Activated naive CD4-positive, alpha-beta T cell treated with anti-CD3 and anti-CD28 coated beads, Interleukin-2, amount 10 ng/mL, durations not matched to agents 7 days and 5 days (primary cell): ENCODE results near the gene PRSS57.
"Not testable (repeated sequence)": the region's sequence is repeated elsewhere in the genome, so short reads cannot be mapped to it uniquely, and the experiment has no call there.

Experiments used
- CTCF ChIA-PET: fragments of 350-600 bp; sonication (Branson Sonifier 250); formaldehyde crosslinking; loops from one replicate; lab custom pipeline; 2021; ENCODE audit warnings: antibody characterized with exemption; lab: Charles Lee
- DNase-seq: peaks from one replicate; pipeline ENCODE4 v3.0.0-alpha.2; 2020
- H3K27ac Mint-ChIP-seq: one replicate; pipeline ENCODE4 v1.8.0; 2021; ENCODE audit warnings: mild to moderate bottlenecking, moderate library complexity, mixed read lengths
- H3K27me3 Mint-ChIP-seq: one replicate; pipeline ENCODE4 v1.8.0; 2021; ENCODE audit warnings: mild to moderate bottlenecking, mixed read lengths
- H3K36me3 Mint-ChIP-seq: one replicate; pipeline ENCODE4 v1.8.0; 2021; ENCODE audit warnings: mixed read lengths
- H3K4me1 Mint-ChIP-seq: one replicate; pipeline ENCODE4 v1.8.0; 2021; ENCODE audit warnings: mixed read lengths
- H3K4me3 Mint-ChIP-seq: one replicate; pipeline ENCODE4 v1.8.0; 2021; ENCODE audit warnings: mild to moderate bottlenecking, moderate library complexity, mixed read lengths
- H3K9me3 Mint-ChIP-seq: one replicate; pipeline ENCODE4 v1.8.0; 2021; ENCODE audit warnings: mixed read lengths

The PRSS57 gene

DNA sequence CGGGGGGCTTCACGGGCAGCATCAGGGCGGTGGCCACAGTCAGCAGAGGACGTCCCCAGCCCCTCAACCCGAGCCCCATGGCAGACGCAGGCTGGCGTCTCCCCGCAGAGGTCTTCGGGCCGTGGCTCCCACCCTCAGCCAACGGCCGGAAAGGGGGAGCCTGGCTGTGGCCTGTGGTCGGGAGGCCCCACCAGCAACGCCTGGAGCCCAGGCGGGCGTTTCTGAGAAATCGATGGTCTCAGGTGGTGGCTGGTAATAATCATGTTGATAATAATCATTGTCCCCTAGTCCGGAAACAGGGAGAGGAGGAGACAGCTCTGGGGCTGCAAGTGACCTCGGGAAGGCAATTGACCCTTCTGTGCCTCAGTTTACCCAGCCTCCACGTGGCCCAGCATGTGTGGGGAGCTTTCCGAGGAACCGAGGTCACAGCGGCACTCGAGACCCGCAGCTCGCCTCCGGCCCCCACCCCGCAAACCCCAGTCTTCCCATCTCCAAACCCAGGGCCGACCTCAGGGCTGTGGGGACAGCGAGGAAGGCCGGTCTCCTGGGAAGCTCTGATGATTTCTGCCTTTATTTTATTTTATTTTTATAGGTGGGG lies at the start of gene PRSS57:
Gene PRSS57, minus strand, starts transcription at position 101 of the 598 bp plus-strand sequence. Its CDS starts 22 bp downstream, at position 79.
- H3K4me1 Mint-ChIP-seq, result no peaks in the 10 kb centered on the region
- DNase-seq, result no peak
- no peak within 1 kb of the TSS for H3K4me3 Mint-ChIP-seq
- peaks cover 52% of the 10 kb centered on the region for H3K27me3 Mint-ChIP-seq
- CTCF ChIA-PET, result no interaction called here
- H3K9me3 Mint-ChIP-seq, result no peaks in the 10 kb centered on the region
- H3K36me3 Mint-ChIP-seq, result no peaks in the 10 kb centered on the region
- H3K27ac Mint-ChIP-seq, result no peak within 1 kb of the TSS

DNA sequence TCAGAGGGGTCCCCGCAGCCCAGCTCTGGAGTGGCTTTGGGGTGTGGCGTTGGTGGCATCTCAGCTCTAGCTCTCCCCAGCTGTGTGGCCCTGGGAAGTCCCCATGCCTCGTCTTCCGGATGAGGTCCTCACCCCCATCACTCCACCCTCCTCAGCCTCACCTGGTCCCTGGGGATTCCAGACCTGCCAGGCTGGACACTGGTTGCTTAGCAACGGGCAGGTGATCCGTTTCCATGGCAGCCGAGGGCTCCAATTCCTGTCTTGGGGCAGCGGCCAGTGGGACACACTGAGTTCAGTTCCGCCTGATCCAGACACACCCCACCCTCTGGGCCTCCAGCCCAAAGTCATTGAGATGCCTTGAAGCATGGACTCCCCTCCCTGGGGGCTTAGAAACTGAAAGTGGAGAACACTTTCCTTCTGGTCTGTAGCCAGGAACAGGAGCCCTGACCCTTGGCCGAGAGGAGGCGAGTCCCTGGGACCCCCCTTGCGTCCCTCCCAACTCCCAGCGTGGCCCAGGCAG lies 48.0 kb upstream of the PRSS57 start:
- Mint-ChIP-seq H3K9me3 (peaks cover 13% of the 10 kb centered on the region), H3K4me3 (no peak overlapping the region), H3K4me1 (no peaks in the 10 kb centered on the region), H3K27ac (no peak overlapping the region), H3K27me3 (no peaks in the 10 kb centered on the region), H3K36me3 (no peaks in the 10 kb centered on the region)
- CTCF ChIA-PET, result no interaction called here
- no peak for DNase-seq

DNA sequence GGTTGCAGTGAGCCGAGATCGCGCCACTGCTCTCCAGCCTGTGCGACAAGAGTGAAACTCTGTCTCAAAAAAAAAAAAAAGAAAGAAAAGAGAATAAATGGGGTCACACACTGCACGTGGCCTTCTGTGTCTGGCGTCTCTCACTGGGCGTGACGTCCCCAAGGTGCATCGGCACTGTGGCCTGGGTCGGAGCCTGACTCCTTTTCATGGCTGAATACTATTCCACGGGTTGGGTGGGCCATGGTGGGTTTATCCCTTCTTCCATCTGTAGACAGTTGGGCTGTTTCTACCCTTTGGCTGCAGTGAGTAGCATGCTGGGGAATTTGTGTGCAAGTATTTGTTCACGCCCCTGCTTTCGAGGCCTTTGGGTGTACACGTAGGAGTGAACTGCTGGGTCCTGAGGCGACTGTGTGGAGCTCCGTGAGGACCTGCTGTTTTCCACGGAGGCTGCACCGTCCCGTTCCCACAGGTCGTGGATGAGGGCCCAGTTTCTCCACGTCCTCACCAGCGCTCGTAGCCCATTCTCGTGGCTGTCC lies 47.4 kb upstream of the PRSS57 start:
- H3K4me3 Mint-ChIP-seq, result no peak overlapping the region
- CTCF ChIA-PET, result no interaction called here
- H3K36me3 Mint-ChIP-seq, result no peaks in the 10 kb centered on the region
- no peaks in the 10 kb centered on the region for H3K4me1 Mint-ChIP-seq
- DNase-seq, result no peak
- H3K27me3 Mint-ChIP-seq, result peaks cover 3% of the 10 kb centered on the region
- H3K27ac Mint-ChIP-seq, result no peak overlapping the region
- peaks cover 12% of the 10 kb centered on the region for H3K9me3 Mint-ChIP-seq

DNA sequence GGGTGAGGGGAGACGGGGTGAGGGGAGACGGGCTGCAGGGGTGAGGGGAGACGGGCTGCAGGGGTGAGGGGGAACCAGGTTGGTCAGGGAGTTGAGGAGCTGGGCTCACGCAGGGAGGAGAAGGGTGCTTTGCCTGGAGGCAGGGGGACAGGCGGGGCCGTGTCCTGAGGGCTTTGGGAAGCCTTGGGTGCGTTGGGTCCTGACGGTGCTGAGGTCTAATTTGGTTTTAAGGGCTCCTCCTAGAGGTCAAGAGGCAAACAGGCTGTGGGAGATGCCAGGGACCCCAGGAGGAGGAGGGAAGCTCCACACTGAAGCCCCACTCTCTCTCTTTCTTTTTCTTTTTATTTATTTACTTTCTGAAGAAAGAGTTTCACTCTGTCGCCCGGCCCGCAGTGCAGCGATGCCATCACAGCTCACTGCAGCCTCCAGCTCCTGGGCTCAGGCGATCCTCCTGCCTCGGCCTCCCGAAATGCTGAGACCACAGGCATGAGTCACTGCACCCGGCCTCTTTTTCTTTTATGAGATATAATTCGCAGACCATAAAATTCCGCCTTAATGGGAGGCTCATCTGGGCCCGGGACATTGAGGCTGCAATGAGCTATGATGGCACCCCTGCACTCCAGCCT lies 46.4 kb upstream of the PRSS57 start:
- Mint-ChIP-seq H3K4me3 (no peak overlapping the region), H3K4me1 (no peaks in the 10 kb centered on the region), H3K27ac (no peak overlapping the region), H3K27me3 (peaks cover 12% of the 10 kb centered on the region), H3K36me3 (no peaks in the 10 kb centered on the region), H3K9me3 (peaks cover 12% of the 10 kb centered on the region)
- CTCF ChIA-PET, result interaction anchor here (2.1 kb wide), 1 partner anchor 11 kb away, joined by 7 read pairs; no protein-coding TSS in a partner anchor
- peak; percentile 29 for DNase-seq

DNA sequence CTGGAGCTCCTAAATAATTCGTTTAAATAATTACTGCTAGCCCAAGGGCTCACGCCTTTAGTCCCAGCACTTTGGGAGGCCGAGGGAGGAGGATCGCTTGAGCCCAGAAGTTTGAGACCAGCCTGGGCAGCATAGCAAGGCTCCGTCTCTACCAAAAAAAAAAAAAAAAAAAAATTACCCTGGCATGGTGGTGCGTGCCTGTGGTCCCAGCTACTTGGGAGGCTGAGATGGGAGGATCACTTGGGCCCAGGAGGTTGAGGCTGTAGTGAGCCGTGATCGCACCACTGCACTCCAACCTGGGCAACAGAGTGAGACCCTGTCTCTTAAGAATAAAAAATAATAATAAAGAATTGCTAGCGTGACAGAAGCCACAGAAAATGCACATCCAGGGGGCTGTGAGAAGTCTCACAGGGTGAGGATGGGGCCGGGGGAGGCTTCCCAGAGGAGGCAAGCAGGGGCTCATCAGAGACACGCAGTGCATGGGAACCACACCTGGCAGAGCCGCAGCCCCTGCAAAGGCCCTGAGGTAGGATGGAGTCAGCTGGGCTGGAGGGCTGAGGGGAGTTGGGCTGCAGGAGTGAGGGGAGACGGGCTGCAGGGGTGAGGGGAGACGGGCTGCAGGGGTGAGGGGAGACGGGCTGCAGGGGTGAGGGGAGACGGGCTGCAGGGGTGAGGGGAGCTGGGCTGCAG lies 45.7 kb upstream of the PRSS57 start:
- H3K4me3 Mint-ChIP-seq, H3K4me1 Mint-ChIP-seq, H3K36me3 Mint-ChIP-seq, H3K9me3 Mint-ChIP-seq, DNase-seq, H3K27ac Mint-ChIP-seq: not testable (repeated sequence)
- CTCF ChIA-PET, result interaction anchor here (2.1 kb wide), 1 partner anchor 12 kb away, joined by 7 read pairs; no protein-coding TSS in a partner anchor
- H3K27me3 Mint-ChIP-seq, result peaks cover 12% of the 10 kb centered on the region

DNA sequence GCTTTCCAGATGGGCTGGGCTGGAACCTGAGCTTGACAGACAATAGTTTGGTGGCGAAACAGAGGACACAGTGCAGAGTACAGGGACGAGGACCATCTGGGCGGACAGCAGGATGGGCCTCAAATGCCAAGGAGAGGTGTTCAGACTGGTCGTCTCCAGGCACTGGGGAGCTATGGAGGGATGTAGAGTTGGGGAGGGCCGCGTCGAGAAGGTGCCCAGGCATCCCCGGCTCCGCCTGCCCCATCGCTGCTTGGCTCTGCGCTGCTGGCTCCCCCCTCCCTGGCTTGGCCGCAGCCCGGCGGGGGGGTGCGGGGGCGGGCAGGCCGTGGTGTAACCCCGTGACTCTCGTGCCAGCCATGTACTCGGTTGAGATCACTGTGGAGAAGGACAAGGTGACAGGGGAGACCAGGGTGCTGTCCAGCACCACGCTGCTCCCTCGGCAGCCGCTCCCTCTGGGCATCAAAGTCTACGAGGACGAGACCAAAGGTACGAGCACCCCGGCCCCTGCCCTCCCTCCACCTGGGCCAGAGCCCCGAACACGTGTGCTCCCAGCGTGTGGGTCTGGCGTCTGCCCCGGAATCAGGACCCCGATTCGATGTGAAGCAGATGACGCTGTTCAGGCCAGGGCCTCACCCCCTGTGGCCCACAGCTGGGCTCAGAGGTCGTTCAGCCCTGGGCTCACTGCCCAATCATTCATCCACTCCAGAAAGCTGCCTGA lies 44.9 kb upstream of the PRSS57 start:
- H3K36me3 Mint-ChIP-seq, result no peaks in the 10 kb centered on the region
- H3K27ac Mint-ChIP-seq, result no peak overlapping the region
- H3K4me1 Mint-ChIP-seq, result no peaks in the 10 kb centered on the region
- peaks cover 12% of the 10 kb centered on the region for H3K27me3 Mint-ChIP-seq
- no peak for DNase-seq
- H3K9me3 Mint-ChIP-seq, result peaks cover 5% of the 10 kb centered on the region
- no peak overlapping the region for H3K4me3 Mint-ChIP-seq
- CTCF ChIA-PET, result interaction anchor here (2.1 kb wide), 1 partner anchor 12 kb away, joined by 7 read pairs; no protein-coding TSS in a partner anchor

DNA sequence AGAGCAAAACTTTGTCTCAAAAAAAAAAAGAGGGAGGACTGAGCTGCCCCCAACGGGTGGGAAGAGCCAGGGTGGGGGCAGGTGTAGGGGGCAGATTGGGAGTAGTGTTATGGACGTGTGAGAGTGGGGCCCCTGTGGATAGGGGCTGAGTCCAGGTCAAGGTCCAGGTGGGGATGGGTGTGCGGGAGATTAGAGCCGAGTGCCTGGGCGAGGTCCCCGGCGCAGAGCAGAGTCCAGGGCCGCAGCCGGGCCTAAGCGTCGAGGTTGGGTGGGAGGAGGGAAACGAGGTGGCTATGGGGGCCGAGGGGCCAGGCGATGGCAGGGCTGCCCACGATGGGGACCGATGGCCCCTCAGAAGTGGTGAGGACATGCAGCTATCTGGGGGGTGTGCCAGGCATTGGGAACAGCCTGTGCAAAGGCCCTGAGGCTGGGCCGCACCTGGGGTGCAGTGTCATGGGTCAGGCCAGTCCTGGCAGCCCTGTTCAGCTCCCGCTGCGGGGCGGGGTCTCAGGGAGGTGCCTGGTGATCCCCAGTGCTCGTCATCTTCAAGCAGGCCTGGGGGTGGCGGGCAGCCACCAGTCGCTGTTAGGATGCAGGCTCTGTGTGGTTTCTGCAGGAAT lies 43.4 kb upstream of the PRSS57 start:
- no peaks in the 10 kb centered on the region for H3K36me3 Mint-ChIP-seq
- CTCF ChIA-PET, result interaction anchor here (2.1 kb wide), 1 partner anchor 73 kb away, joined by 6 read pairs; no protein-coding TSS in a partner anchor
- peaks cover 1% of the 10 kb centered on the region for H3K9me3 Mint-ChIP-seq
- peaks cover 17% of the 10 kb centered on the region for H3K27me3 Mint-ChIP-seq
- no peak overlapping the region for H3K4me3 Mint-ChIP-seq
- H3K27ac Mint-ChIP-seq, result no peak overlapping the region
- peaks cover 5% of the 10 kb centered on the region for H3K4me1 Mint-ChIP-seq
- no peak for DNase-seq

DNA sequence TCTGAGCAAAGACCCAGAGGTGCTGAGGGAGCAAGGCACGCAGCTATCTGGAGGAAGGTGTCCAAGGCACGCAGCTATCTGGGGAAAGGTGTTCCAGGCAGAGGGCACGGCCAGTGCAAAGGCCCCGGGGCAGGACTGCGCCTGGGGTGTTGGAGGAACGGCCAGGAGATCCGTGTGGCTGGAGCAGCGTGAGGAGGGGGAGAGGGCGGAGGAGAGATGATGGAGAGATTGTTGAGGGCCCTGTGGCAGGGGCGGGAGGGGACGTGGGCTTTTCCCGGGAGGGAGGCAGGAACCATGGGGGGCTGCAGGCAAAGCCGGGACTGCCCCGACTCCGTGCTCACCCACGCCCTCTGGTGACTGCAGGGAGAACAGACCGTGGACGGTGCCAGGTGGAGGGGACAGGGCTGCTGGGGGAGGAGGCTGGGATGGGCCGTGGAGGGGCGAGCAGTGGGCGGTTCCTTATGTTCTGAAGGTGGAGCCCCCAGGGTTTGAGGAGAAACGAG lies 42.4 kb upstream of the PRSS57 start:
- DNase-seq, result peak; percentile 67
- Mint-ChIP-seq H3K9me3 (no peaks in the 10 kb centered on the region), H3K27me3 (peaks cover 17% of the 10 kb centered on the region), H3K36me3 (no peaks in the 10 kb centered on the region), H3K4me1 (peaks cover 13% of the 10 kb centered on the region), H3K27ac (no peak overlapping the region), H3K4me3 (no peak overlapping the region)
- CTCF ChIA-PET, result interaction anchor here (0.6 to 2.1 kb wide), 6 partner anchors 39 to 424 kb away, joined by 3 to 6 read pairs (median 3); partner anchors contain the start of gene RNF126

DNA sequence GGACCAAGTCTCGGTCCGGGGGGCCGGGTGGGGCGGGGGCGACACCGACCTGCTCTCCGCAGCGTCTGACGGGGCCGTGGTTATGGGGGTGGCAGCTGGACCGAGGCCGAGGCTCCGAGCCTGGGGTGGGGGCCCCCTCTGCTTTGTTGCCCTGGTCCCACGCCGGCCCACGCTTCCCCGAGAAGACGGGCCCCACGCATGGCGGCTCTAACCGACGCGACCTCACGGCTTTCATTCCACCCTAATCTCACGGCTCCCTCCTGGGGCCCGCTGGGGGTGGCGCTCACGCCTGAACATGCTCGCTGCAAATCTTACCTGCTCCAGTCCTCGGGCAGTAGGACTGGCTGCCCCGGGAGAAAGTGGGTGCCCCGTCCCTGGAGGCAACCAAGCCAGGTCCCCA lies 40.9 kb upstream of the PRSS57 start:
- peaks cover 17% of the 10 kb centered on the region for H3K27me3 Mint-ChIP-seq
- no peak overlapping the region for H3K27ac Mint-ChIP-seq
- peaks cover 16% of the 10 kb centered on the region for H3K4me1 Mint-ChIP-seq
- no peaks in the 10 kb centered on the region for H3K36me3 Mint-ChIP-seq
- no peak overlapping the region for H3K4me3 Mint-ChIP-seq
- no peaks in the 10 kb centered on the region for H3K9me3 Mint-ChIP-seq
- CTCF ChIA-PET, result no interaction called here
- DNase-seq, result no peak

DNA sequence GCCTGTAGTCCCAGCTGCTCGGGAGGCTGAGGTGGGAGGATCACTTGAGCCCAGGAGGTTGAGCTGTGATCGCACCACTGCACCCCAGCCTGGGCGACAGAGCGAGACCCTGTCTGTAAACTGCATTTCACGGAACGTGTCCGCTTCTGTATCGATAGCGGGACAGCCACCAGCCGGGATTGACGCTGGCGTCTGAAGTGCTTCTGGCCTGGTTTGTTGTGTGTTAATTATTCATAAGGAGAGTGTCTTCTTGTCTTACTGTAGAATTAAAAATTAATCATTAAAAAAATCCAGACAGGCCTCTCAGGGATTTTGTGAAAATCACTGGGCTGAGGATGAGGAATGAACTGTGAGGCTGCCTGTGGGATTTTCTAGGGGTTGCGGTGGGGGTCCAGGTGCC lies 39.5 kb upstream of the PRSS57 start:
- H3K27ac Mint-ChIP-seq, result no peak overlapping the region
- H3K36me3 Mint-ChIP-seq, result no peaks in the 10 kb centered on the region
- H3K4me3 Mint-ChIP-seq, result no peak overlapping the region
- DNase-seq, result no peak
- H3K4me1 Mint-ChIP-seq, result peaks cover 16% of the 10 kb centered on the region
- CTCF ChIA-PET, result interaction anchor here (0.6 to 1.5 kb wide), 7 partner anchors 23 to 150 kb away, joined by 3 to 9 read pairs (median 3); partner anchors contain the start of gene RNF126
- H3K27me3 Mint-ChIP-seq, result peaks cover 17% of the 10 kb centered on the region
- no peaks in the 10 kb centered on the region for H3K9me3 Mint-ChIP-seq

DNA sequence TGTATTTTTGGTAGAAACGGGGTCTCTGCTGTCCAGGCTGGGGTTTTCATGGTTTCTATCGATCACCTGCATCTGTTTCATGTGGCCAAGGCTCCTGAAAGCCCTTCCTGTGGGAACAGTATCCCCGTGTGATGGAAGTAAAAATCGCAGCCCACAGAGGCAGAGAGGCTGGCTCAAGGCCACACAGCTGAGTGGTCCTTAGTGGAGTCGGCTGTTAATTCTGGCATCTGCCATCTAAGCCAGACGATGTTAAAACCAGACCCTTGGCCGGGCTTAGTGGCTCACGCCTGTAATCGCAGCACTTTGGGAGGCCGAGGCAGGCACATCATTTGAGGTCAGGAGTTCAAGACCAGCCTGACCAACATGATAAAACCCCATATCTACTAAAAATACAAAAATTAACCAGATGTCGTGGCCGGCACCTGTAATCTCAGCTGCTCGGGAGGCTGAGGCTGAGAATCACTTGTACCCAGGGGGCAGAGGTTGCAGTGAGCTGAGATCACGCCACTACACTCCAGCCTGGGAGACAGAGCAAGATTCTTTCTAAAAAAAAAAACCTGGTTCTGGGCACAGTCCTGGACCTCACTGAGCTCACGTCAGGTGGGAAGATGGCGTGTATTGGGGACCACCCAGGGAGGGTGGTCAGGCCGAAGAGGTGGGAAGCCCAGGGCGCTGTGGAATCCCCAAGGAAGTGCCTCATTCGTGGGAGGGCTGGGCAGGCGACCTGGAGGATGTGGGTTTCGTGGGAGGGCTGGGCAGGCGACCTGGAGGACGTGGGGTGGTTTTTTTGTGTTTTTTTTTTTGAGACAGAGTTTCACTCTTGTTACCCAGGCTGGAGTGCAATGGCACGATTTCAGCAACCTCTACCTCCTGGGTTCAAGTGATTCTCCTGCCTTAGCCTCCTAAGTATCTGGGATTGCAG lies 37.2 kb upstream of the PRSS57 start:
- H3K36me3 Mint-ChIP-seq, result no peaks in the 10 kb centered on the region

DNA sequence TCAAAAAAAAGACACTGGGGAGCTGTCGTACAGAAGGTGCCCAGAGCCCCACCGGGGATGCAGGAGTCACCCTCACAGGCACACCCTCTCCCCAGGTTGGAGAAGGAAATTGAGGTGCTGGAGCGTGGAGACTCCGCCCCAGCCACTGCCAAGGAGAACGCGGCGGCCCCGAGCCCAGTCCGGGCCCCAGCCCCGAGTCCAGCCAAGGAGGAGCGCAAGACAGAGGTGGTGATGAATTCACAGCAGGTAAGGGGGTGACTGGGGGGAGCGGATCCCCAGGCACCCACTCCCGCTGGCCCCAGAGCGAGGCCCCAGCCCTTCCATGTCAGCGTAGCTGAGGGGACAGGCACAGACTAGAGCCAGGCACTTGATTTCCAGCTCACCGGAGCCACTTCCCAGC lies 35.7 kb upstream of the PRSS57 start:
- Mint-ChIP-seq H3K27me3 (peaks cover 5% of the 10 kb centered on the region), H3K27ac (no peak overlapping the region), H3K4me1 (peaks cover 16% of the 10 kb centered on the region), H3K4me3 (no peak overlapping the region), H3K9me3 (no peaks in the 10 kb centered on the region), H3K36me3 (no peaks in the 10 kb centered on the region)
- CTCF ChIA-PET, result no interaction called here
- DNase-seq, result no peak

More for the DNA sequence above, 37.2 kb upstream of the PRSS57 start:
- H3K9me3 Mint-ChIP-seq, result no peaks in the 10 kb centered on the region
- peaks cover 16% of the 10 kb centered on the region for H3K4me1 Mint-ChIP-seq
- DNase-seq, result no peak
- H3K27me3 Mint-ChIP-seq, result peaks cover 12% of the 10 kb centered on the region
- no peak overlapping the region for H3K4me3 Mint-ChIP-seq
- H3K27ac Mint-ChIP-seq, result no peak overlapping the region
- CTCF ChIA-PET, result interaction anchor here (1.4 kb wide), 1 partner anchor 69 kb away, joined by 3 read pairs; the partner anchor contains the start of gene RNF126
